Measurements from ENCODE around the gene TNS3. TPM values are rescaled to one million over a fixed set of nuclear protein-coding genes. Genes with fewer than 3 reads are reported as not detected.

The TNS3 gene
- total RNA-seq, 1 donor from 2014 or later, result 168 TPM

GRCh38 chr7:47428052-47428767 lies 153.7 kb downstream of the TNS3 start:
- TF ChIP-seq, protein P1, sequence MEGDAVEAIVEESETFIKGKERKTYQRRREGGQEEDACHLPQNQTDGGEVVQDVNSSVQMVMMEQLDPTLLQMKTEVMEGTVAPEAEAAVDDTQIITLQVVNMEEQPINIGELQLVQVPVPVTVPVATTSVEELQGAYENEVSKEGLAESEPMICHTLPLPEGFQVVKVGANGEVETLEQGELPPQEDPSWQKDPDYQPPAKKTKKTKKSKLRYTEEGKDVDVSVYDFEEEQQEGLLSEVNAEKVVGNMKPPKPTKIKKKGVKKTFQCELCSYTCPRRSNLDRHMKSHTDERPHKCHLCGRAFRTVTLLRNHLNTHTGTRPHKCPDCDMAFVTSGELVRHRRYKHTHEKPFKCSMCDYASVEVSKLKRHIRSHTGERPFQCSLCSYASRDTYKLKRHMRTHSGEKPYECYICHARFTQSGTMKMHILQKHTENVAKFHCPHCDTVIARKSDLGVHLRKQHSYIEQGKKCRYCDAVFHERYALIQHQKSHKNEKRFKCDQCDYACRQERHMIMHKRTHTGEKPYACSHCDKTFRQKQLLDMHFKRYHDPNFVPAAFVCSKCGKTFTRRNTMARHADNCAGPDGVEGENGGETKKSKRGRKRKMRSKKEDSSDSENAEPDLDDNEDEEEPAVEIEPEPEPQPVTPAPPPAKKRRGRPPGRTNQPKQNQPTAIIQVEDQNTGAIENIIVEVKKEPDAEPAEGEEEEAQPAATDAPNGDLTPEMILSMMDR (IDR thresholded peaks at IDR 0.05), result no peak
- ATAC-seq (peak; percentile 8), DNase-seq (no peak)
- Histone ChIP-seq H3K4me1 (peaks cover 3% of the 10 kb centered on the region), H3K27me3 (no peaks in the 10 kb centered on the region), H3K9me3 (no peaks in the 10 kb centered on the region), H3K4me3 (no peak overlapping the region), H3K27ac (no peak overlapping the region), H3K36me3 (peaks cover 42% of the 10 kb centered on the region)
- intact Hi-C loops (cut with DNase I), result no loop called here

DNA sequence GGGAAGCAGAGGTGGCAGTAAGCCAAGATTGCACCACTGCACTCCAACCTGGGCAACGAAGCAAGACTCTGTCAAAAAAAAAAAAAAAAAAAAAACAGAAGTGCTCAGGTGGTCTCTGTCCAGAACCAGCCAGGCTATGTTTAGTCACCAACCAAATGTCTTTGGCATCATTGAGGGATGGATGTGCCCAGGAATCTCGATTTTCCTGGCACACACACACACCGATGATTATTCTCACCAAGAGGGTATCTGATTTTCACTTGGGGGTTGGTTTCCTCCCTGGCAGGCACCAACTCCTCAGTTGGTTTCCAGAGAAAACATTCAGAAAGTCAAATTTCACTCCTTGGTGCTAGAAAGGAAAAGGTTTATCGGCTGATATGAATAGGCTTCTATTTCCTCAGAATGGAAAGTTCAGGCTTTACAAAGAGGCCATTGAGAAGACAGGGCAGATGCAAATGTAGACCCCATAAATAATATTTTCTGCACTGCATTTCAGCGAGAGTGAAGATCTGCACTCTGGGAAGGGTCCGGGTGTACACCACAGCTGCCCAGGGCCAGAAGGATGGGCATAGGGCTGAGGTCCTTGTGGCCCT lies 154.8 kb downstream of the TNS3 start:
- ATAC-seq, result no peak
- TF ChIP-seq, protein P1 (IDR thresholded peaks at IDR 0.05), result no peak
- H3K9me3 ChIP-seq, result no peaks in the 10 kb centered on the region
- intact Hi-C loops (cut with DNase I), result no loop called here
- H3K27me3 ChIP-seq, result no peaks in the 10 kb centered on the region
- H3K4me3 ChIP-seq, result no peak overlapping the region
- DNase-seq, result no peak
- H3K27ac ChIP-seq, result no peak overlapping the region
- H3K36me3 ChIP-seq, result peaks cover 46% of the 10 kb centered on the region
- peaks cover 3% of the 10 kb centered on the region for H3K4me1 ChIP-seq

DNA sequence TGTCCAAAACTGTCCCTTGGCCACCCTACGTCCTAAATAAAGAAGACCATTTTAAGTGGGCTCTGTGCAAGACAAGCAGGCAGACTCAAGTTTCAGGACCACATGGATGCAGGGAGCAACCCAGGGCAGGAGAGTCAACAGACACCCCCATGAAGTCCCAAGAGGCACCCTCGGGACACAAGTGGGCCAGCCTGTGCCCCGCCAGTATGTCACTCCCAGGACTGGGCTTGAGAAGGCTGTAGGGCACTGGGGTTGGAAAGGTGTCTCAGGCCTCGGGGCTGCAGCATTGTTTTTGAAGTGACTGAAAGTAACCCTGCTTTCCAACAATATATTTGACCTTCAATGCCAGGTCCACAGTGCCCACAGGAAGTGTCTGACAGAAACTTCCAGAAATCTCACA lies 157.4 kb downstream of the TNS3 start:
- ATAC-seq (no peak), DNase-seq (no peak)
- H3K4me1 ChIP-seq, result peaks cover 3% of the 10 kb centered on the region
- intact Hi-C loops (cut with DNase I), result no loop called here
- H3K9me3 ChIP-seq, result no peaks in the 10 kb centered on the region
- no peak overlapping the region for H3K4me3 ChIP-seq
- no peak overlapping the region for H3K27ac ChIP-seq
- H3K36me3 ChIP-seq, result peaks cover 46% of the 10 kb centered on the region
- TF ChIP-seq, protein P1 (IDR thresholded peaks at IDR 0.05), result no peak
- H3K27me3 ChIP-seq, result no peaks in the 10 kb centered on the region

DNA sequence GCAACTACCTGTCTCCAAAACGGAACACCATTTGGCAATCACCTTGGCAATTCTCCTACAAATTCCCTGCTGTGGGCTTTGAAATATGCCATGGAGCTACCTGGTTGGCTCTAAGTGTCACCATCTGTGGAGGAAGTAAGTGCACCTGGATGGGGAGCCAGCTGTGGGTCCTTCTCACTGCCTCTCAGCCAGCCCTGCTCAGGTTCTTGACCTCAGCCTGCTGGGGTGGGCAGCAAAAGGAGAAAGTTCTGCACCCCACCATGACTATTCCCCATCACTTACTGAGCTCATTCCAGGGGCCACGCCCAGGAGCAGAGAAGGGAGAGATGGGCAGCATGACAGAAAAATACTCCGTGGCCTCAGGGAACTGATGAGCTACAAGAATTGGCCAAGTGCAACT lies 158.7 kb downstream of the TNS3 start:
- H3K27me3 ChIP-seq, result no peaks in the 10 kb centered on the region
- DNase-seq (no peak), ATAC-seq (no peak)
- H3K36me3 ChIP-seq, result peaks cover 51% of the 10 kb centered on the region
- no peak overlapping the region for H3K27ac ChIP-seq
- TF ChIP-seq, protein P1 (IDR thresholded peaks at IDR 0.05), result no peak
- H3K9me3 ChIP-seq, result no peaks in the 10 kb centered on the region
- intact Hi-C loops (cut with DNase I), result no loop called here
- H3K4me3 ChIP-seq, result no peak overlapping the region
- H3K4me1 ChIP-seq, result peaks cover 5% of the 10 kb centered on the region

- intact Hi-C loops (cut with DNase I), result no loop called here
- TF ChIP-seq, protein P1 (IDR thresholded peaks at IDR 0.05), result no peak
- no peak for DNase-seq
- Histone ChIP-seq H3K9me3 (no peaks in the 10 kb centered on the region), H3K36me3 (peaks cover 46% of the 10 kb centered on the region), H3K4me3 (no peak overlapping the region), H3K27me3 (no peaks in the 10 kb centered on the region), H3K4me1 (peaks cover 5% of the 10 kb centered on the region), H3K27ac (no peak overlapping the region)
- ATAC-seq, result no peak
Measured at GRCh38 chr7:47422611-47423010, 159.3 kb downstream of the TNS3 start.
